ENCODE data around the gene GRIN3B. TPM values are rescaled to one million over a fixed set of nuclear protein-coding genes. Genes with fewer than 3 reads are reported as not detected.

The GRIN3B gene
- total and polyA plus RNA-seq, 10 of the 15 experiments (the other 5 are each of a cell fraction or from before 2014, with no cell fraction given) = 0.15 TPM; not detected in 9

GRCh38 chr19:1057176-1057855 is 57.1 kb downstream of the GRIN3B start (continued):
- TF ChIP-seq CTCF (IDR thresholded peaks at IDR 0.05 in 2 of 3, conservative IDR thresholded peaks at IDR 0.05 in 1 of 3; ENCODE audit: control insufficient read depth in 2 of 3, extremely low read depth in 1 of 3, insufficient read depth in 1 of 3, low read depth in 3 of 3, low read length in 3 of 3) = peak; percentile 41 to 74 (median 65); a peak in 5 of 6 replicates
- no peak for TF ChIP-seq CEBPB (IDR thresholded peaks at IDR 0.05; ENCODE audit: borderline replicate concordance in 1 of 2, low read depth in 2 of 2, low read length in 2 of 2)
- TF ChIP-seq BHLHE40 (IDR thresholded peaks at IDR 0.05; ENCODE audit: borderline replicate concordance in 1 of 2, low read depth in 2 of 2, low read length in 1 of 2) = no peak
- TF ChIP-seq ZBTB4 (CRISPR knock-in tag; IDR thresholded peaks at IDR 0.05) = no peak
- no peak for TF ChIP-seq CREB1 (IDR thresholded peaks at IDR 0.05; ENCODE audit: low read depth)

All from GM12878 (cell line).